Choroid plexus epithelial cell (primary cell): ENCODE results near the gene ELMO1.
A peak's percentile ranks its signal among the peaks of the same experiment; 100 is the strongest.

Source experiments
- DNase-seq: peaks from one replicate; pipeline ENCODE4 v3.0.0-alpha.2; 2010; ENCODE audit warnings: low read depth
- H3K4me3 ChIP-seq: 2 replicates; pipeline ENCODE4 v1.5.1; 2011; ENCODE audit warnings: low read depth, mild to moderate bottlenecking, control low read depth, low read length, moderate library complexity
- TF ChIP-seq, protein P1 (sequence below): conservative IDR thresholded peaks from 2 replicates; pipeline ENCODE4 v1.5.1; 2011; ENCODE audit warnings: low read depth, mild to moderate bottlenecking, control low read depth, inconsistent platforms, low read length, moderate library complexity

ELMO1 gene

DNA sequence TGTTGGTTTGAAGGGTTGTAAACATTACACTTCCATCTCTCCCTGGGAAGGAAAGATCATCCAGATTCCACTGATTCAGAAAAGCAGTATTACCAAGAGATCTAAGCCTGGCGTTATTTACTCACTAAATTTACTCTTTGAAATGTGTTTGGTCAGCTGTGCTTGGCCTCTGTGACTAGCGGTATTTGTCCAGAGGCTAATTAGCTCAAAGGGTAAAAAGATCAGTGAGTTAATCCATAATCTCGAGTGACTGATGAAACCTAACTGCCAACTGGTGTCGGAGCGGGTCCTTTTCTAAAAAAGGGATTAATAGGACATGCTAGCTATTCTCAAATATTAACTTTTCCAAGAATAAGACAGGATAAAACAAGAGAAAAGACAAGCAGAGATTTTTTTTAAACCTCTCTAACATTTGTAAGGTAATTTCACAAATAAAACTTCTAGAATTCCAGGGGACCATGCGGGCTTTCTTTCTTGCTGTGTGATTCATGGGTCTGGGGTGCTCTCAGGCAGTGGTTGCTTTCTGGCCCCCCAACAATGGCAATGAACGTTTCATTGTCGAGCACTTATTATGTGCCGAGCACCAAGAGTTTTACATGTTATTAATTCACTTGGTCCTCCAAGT, 477.0 kb downstream of the ELMO1 start:
- TF ChIP-seq, protein P1, sequence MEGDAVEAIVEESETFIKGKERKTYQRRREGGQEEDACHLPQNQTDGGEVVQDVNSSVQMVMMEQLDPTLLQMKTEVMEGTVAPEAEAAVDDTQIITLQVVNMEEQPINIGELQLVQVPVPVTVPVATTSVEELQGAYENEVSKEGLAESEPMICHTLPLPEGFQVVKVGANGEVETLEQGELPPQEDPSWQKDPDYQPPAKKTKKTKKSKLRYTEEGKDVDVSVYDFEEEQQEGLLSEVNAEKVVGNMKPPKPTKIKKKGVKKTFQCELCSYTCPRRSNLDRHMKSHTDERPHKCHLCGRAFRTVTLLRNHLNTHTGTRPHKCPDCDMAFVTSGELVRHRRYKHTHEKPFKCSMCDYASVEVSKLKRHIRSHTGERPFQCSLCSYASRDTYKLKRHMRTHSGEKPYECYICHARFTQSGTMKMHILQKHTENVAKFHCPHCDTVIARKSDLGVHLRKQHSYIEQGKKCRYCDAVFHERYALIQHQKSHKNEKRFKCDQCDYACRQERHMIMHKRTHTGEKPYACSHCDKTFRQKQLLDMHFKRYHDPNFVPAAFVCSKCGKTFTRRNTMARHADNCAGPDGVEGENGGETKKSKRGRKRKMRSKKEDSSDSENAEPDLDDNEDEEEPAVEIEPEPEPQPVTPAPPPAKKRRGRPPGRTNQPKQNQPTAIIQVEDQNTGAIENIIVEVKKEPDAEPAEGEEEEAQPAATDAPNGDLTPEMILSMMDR: no peak

DNA sequence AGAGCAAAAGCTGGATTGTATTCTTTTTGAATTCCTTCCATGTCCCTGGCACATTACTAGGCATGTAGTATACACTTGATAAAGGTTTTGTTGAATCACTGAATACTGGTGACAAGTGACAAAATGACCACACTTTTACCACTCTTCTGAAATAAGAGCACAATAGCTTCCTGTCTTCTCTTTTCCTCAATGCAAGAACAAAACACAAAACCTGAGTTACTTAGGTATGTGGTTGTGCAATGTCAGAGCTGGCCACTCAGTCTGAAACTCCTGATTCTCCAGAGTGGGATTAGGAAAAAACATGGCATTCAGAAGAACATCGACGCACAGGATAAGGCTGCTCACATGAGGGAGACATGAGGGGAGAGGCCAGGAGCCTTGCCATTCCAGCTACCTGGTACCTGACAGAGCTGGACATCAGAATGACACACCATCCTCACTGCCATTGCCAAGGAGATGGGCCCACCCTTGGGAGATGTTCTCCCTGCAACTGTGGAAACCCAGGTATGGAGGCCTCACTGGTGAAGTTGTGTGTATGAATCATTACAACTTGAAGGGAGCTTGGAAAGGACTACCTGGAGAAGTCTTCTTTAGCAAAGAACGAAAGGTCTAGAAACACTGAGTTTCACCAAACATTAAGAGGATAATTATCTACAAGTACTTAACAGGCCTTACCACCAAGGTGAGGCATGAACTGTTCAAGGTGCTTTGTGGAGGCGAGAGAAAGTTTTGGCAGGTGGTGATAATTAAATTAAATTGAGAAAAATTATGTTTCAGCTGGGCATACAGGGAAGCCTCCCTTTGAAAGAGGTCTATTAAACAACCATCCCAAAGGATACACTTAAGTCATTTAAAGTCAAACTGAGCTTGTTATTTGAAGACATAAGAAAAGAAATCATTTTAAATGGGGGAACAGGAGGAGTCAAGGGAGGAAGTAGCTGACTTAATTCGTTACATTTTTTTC, 477.8 kb downstream of the ELMO1 start:
- DNase-seq: no peak
- no peak overlapping the region for H3K4me3 ChIP-seq
- TF ChIP-seq, protein P1: no peak

More for the DNA sequence above, 477.0 kb downstream of the ELMO1 start:
- DNase-seq: no peak
- no peak overlapping the region for H3K4me3 ChIP-seq

DNA sequence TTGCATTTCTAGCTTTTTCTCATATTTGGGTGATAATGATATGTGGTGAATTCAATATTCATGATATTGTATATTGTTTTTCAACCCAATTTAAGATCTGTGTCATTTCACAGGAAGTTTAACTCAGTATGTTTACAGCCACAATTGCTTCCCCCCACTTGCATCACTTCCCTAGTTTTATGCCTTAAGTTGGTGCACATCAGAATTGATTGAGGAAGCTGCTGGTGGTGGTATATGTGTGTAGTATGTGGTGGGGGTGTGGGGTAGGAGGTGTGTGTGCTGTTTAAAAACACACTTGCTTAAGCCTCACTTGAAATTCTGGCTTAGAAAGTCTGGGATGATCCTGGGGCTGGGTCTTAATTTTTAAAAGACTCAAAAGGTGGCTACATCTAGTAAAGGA, 479.3 kb downstream of the ELMO1 start:
- DNase-seq: no peak
- H3K4me3 ChIP-seq: no peak overlapping the region
- TF ChIP-seq, protein P1: no peak

DNA sequence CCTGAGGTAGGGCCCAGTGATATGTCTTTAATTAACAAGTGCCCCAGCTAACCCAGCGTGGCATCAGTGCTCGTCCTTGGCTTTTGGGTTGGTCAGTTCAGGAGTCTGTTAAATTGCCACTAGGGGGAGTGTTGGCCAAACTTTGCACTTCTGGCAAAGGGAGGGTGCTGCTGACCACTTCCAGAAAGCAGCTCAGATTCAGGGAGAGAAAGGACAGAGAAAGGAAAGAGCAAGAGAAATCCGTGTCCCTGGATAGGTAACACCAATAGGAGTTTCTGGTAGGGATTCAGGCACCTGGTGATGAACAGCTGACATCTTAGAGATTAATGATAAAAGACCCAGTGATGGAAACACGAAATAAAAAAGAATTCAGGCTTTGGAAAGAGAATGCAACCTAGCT, 481.3 kb downstream of the ELMO1 start:
- TF ChIP-seq, protein P1: peak; percentile 94
- DNase-seq: peak; percentile 83
- H3K4me3 ChIP-seq: no peak overlapping the region

DNA sequence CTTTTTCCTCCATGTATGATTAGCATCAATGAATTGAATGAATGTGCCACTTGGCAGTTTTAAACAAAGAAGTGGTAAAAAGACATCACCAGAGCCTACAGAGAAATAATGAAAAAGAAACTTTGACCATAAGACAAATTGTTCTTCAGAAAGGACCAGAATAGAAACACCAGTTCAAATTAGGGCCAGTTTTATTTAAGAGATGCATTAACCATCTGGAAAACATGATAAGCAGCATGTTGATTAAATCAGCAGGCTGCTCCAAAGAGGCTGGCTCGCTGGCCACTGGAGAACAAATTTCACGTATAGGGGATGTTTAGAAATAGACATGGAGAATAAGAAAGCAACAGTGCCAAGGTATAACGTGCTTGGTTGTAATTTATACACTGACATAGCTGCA, 482.0 kb downstream of the ELMO1 start:
- DNase-seq: no peak
- H3K4me3 ChIP-seq: no peak overlapping the region
- TF ChIP-seq, protein P1: no peak

DNA sequence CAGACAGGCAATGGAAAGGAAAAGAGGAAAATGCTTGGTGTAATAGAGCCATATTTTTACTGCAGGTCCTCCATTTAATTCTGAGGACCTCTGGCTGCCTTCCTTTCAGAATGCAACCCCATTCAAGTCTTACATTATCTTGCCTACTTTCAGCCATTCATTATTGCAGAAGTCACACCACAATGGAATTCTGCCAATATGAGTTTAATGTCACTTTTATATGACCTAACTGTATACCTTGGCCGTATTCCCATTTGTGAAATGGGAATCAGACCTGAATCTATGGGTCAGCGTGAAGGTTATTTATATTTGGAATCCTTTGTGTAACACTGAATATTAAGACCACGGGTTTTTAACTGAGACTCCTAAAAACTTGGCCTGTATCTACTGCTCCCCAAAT, 482.6 kb downstream of the ELMO1 start:
- TF ChIP-seq, protein P1: no peak
- no peak for DNase-seq
- H3K4me3 ChIP-seq: no peak overlapping the region
